H1 (cell line): Measurements from ENCODE around the gene CRTAP. TPM values are rescaled to one million over a fixed set of nuclear protein-coding genes. Genes with fewer than 3 reads are reported as not detected.

Source experiments
- CTCF ChIA-PET: fragments of 300-600 bp; sonication (Branson Sonifier 250); formaldehyde crosslinking; loops from one replicate; lab custom pipeline; 2021; ENCODE audit not compliant: partially characterized antibody; lab: Charles Lee
- POLR2A ChIA-PET: fragments of 300-600 bp; sonication (Branson Sonifier 250); formaldehyde crosslinking; loops from one replicate; lab custom pipeline; 2021; ENCODE audit warnings: inconsistent platforms; ENCODE audit not compliant: partially characterized antibody; lab: Charles Lee
- DNase-seq, 2 experiments: peaks; one replicate each; pipeline versions ENCODE4 v3.0.0 to v3.0.0-alpha.2; 2010 to 2022; ENCODE audit warnings: low spot score in 2 of 2, low read depth in 1 of 2, mixed read lengths in 1 of 2
- FAIRE-seq: peaks from 2 replicates; lab custom pipeline; 2011; peaks lifted over from hg19 to GRCh38; lab: Jason Lieb, UNC
- H2AFZ ChIP-seq: 2 replicates; pipeline ENCODE4 v1.8.1; 2012; ENCODE audit warnings: low read length, inconsistent platforms
- H2AK5ac ChIP-seq: 2 replicates; pipeline ENCODE4 v1.6.1; 2013; ENCODE audit warnings: low read depth, low read length
- H2BK120ac ChIP-seq: replicated peaks from 2 replicates; pipeline ENCODE3; 2013; ENCODE audit warnings: low read depth, low read length, inconsistent platforms
- H2BK12ac ChIP-seq: 2 replicates; pipeline ENCODE4 v1.6.1; 2013; ENCODE audit warnings: low read depth, low read length
- H2BK15ac ChIP-seq: 2 replicates; pipeline ENCODE4 v1.6.1; 2013; ENCODE audit warnings: low read length
- H2BK20ac ChIP-seq: 2 replicates; pipeline ENCODE4 v1.6.1; 2013; ENCODE audit warnings: low read length
- H2BK5ac ChIP-seq: 2 replicates; pipeline ENCODE4 v1.6.1; 2013; ENCODE audit warnings: low read depth, low read length
- H3K14ac ChIP-seq: 2 replicates; pipeline ENCODE4 v1.6.1; 2013; ENCODE audit warnings: inconsistent platforms; ENCODE audit not compliant: insufficient read length
- H3K18ac ChIP-seq: 2 replicates; pipeline ENCODE4 v1.6.1; 2013; ENCODE audit warnings: low read length; ENCODE audit errors: extremely low read depth
- H3K23ac ChIP-seq: 2 replicates; pipeline ENCODE4 v1.6.1; 2013; ENCODE audit warnings: inconsistent platforms; ENCODE audit not compliant: insufficient read length
- H3K23me2 ChIP-seq: 2 replicates; pipeline ENCODE4 v1.6.1; 2013; ENCODE audit warnings: low read depth, low read length
- H3K27ac ChIP-seq: 2 replicates; pipeline ENCODE4 v1.6.1; 2011; ENCODE audit warnings: low read depth, low read length, inconsistent platforms
- H3K27me3 ChIP-seq, 4 experiments: replicated peaks in 1 of 4; 1 replicate in 1 of 4; 2 replicates in 3 of 4; pipeline versions ENCODE4 v1.6.1 to v1.8.1; 2011 to 2013; ENCODE audit warnings: low read length in 3 of 4, mild to moderate bottlenecking in 3 of 4, inconsistent platforms in 2 of 4, mixed read lengths in 2 of 4, moderate library complexity in 1 of 4; ENCODE audit not compliant: control insufficient read depth in 3 of 4, insufficient read depth in 3 of 4; ENCODE audit errors: extremely low read depth in 1 of 4
- H3K36me3 ChIP-seq, 4 experiments: 2 replicates each; pipeline versions ENCODE4 v1.6.1 to v1.8.1; 2011 to 2013; ENCODE audit warnings: mild to moderate bottlenecking in 4 of 4, low read length in 3 of 4, moderate library complexity in 2 of 4, control low read depth in 1 of 4, inconsistent platforms in 1 of 4; ENCODE audit not compliant: insufficient read depth in 4 of 4, control insufficient read depth in 2 of 4
- H3K4ac ChIP-seq: replicated peaks from 2 replicates; pipeline ENCODE3; 2013; ENCODE audit warnings: low read length, low read depth, mixed read lengths, inconsistent platforms; ENCODE audit not compliant: insufficient read length
- H3K4me1 ChIP-seq, 4 experiments: replicated peaks in 1 of 4; 1 replicate in 1 of 4; 2 replicates in 3 of 4; pipeline versions ENCODE4 v1.6.1 to v1.8.1; 2011 to 2013; ENCODE audit warnings: low read length in 3 of 4, inconsistent platforms in 2 of 4, mixed read lengths in 1 of 4; ENCODE audit not compliant: insufficient read depth in 4 of 4, control insufficient read depth in 3 of 4
- H3K4me2 ChIP-seq, 2 experiments: 2 replicates each; pipeline versions ENCODE4 v1.6.1 to v1.8.1; 2011 to 2013; ENCODE audit warnings: low read depth in 2 of 2, low read length in 2 of 2, control low read depth in 1 of 2, inconsistent platforms in 1 of 2, mild to moderate bottlenecking in 1 of 2; ENCODE audit not compliant: insufficient read depth in 1 of 2
- H3K4me3 ChIP-seq, 4 experiments: fragments of 200-600, 300-600 bp in 1 of 4; sonication (generic), shearing (Covaris generic), sonication (Bioruptor Twin) in 1 of 4; 2 replicates each; pipeline versions ENCODE4 v1.5.1 to v1.8.1; 2011 to 2016; ENCODE audit warnings: low read length in 4 of 4, low read depth in 3 of 4, control low read depth in 2 of 4, inconsistent platforms in 2 of 4, mild to moderate bottlenecking in 2 of 4, mixed read lengths in 1 of 4, moderate library complexity in 1 of 4; ENCODE audit not compliant: insufficient read depth in 2 of 4; ENCODE audit errors: extremely low read depth in 1 of 4
- H3K56ac ChIP-seq: replicated peaks from 2 replicates; pipeline ENCODE3; 2013; ENCODE audit warnings: low read depth, mild to moderate bottlenecking, mixed read lengths, low read length, inconsistent platforms; ENCODE audit not compliant: insufficient read length
- H3K79me1 ChIP-seq: 2 replicates; pipeline ENCODE4 v1.6.1; 2013; ENCODE audit warnings: low read depth, low read length, control low read depth
- H3K79me2 ChIP-seq, 2 experiments: 2 replicates each; pipeline versions ENCODE4 v1.6.1 to v1.8.1; 2012 to 2013; ENCODE audit warnings: low read length in 2 of 2, mild to moderate bottlenecking in 2 of 2, inconsistent platforms in 1 of 2; ENCODE audit not compliant: insufficient read depth in 2 of 2, control insufficient read depth in 1 of 2
- H3K9ac ChIP-seq, 4 experiments: replicated peaks in 1 of 4; 1 replicate in 1 of 4; 2 replicates in 3 of 4; pipeline versions ENCODE4 v1.6.1 to v1.8.1; 2011 to 2013; ENCODE audit warnings: low read depth in 3 of 4, low read length in 3 of 4, control low read depth in 2 of 4, mild to moderate bottlenecking in 2 of 4, moderate library complexity in 2 of 4, inconsistent platforms in 1 of 4; ENCODE audit errors: extremely low read depth in 1 of 4
- H3K9me3 ChIP-seq, 2 experiments: 2 replicates each; pipeline versions ENCODE4 v1.6.1 to v1.8.1; 2012 to 2013; ENCODE audit warnings: mild to moderate bottlenecking in 2 of 2, moderate library complexity in 2 of 2, control low read depth in 1 of 2, inconsistent platforms in 1 of 2, low read depth in 1 of 2, low read length in 1 of 2, mixed read lengths in 1 of 2; ENCODE audit not compliant: insufficient read depth in 2 of 2
- H4K20me1 ChIP-seq, 2 experiments: replicated peaks in 1 of 2; 2 replicates each; pipeline versions ENCODE3 to v1.8.1; 2011 to 2013; ENCODE audit warnings: inconsistent platforms in 2 of 2, low read length in 2 of 2, mild to moderate bottlenecking in 1 of 2; ENCODE audit not compliant: insufficient read depth in 2 of 2, control insufficient read depth in 1 of 2
- H4K5ac ChIP-seq: 2 replicates; pipeline ENCODE4 v1.6.1; 2013; ENCODE audit warnings: low read length, low read depth, mixed read lengths, inconsistent platforms; ENCODE audit not compliant: insufficient read length
- H4K8ac ChIP-seq: 2 replicates; pipeline ENCODE4 v1.8.0; 2013; ENCODE audit warnings: mild to moderate bottlenecking, moderate library complexity, low read length, inconsistent platforms; ENCODE audit not compliant: insufficient read depth; ENCODE audit errors: extremely low read depth
- H4K91ac ChIP-seq: replicated peaks from 2 replicates; pipeline ENCODE3; 2013; ENCODE audit warnings: low read length, mixed read lengths, inconsistent platforms; ENCODE audit not compliant: insufficient read length
- CHD2 ChIP-seq: IDR thresholded peaks from 2 replicates; pipeline ENCODE4 v1.6.1; 2012; ENCODE audit warnings: low read length, improper control_type of control experiment
- RBBP5 ChIP-seq: IDR thresholded peaks from 2 replicates; pipeline ENCODE4 v1.7.1; 2012; ENCODE audit warnings: low read depth, mild to moderate bottlenecking, inconsistent platforms, low read length, moderate library complexity, borderline replicate concordance
- SRF ChIP-seq: IDR thresholded peaks from 2 replicates; pipeline ENCODE4 v1.6.1; 2011; ENCODE audit warnings: mild to moderate bottlenecking, low read depth, low read length, moderate library complexity
- YY1 ChIP-seq: IDR thresholded peaks from 2 replicates; pipeline ENCODE4 v1.6.1; 2011; ENCODE audit warnings: low read depth, mild to moderate bottlenecking, low read length
- WGBS, 2 experiments: shearing (Covaris generic) in 1 of 2; methylation state at CpG; one replicate each; pipeline versions ENCODE4 v1.1.6 to v1.1.7; 2013 to 2015; ENCODE audit warnings: low lambda C conversion rate in 2 of 2, mixed read lengths in 2 of 2, inconsistent platforms in 1 of 2, low coverage in 1 of 2, missing lambda C conversion rate in 1 of 2; ENCODE audit not compliant: insufficient replicate concordance in 2 of 2, insufficient coverage in 1 of 2, insufficient read length in 1 of 2; ENCODE audit errors: extremely low coverage in 1 of 2, missing lambda C conversion rate in 1 of 2; 5-methylcytosine and 5-hydroxymethylcytosine counted together
- polyA plus RNA-seq, 7 experiments: library from polyadenylated mRNA; depleted of rRNA in 3 of 7; stranded (reverse) in 5 of 7; unstranded in 2 of 7; fragments of >200 nt in 5 of 7; fragments of 200-250 nt in 2 of 7; gene quantifications; 1 replicate in 5 of 7; 2 replicates in 1 of 7; 4 replicates in 1 of 7; pipeline versions ENCODE4 v1.2.1 to v1.2.3, GENCODE V29; 2011 to 2013; ENCODE audit warnings: missing spikeins in 2 of 7, mixed read lengths in 2 of 7
- total RNA-seq: library from RNA; stranded (reverse); fragmentation: NEBNext Ultra II Directional; extraction: Animal tissue kit (Norgen Biotek cat#: 25700); gene quantifications from 2 replicates; pipeline ENCODE4 v1.2.1, GENCODE V29; 2021

CRTAP gene
- total and polyA plus RNA-seq, 2 of the 8 experiments (the other 6 are each of a cell fraction or from before 2014, with no cell fraction given), result 159 to 188 TPM

- Histone ChIP-seq H4K20me1 (no peaks in the 10 kb centered on the region), H2AK5ac (no peak overlapping the region), H3K36me3 (peaks cover 0 to 3% (median 0%) of the 10 kb centered on the region in 4 experiments; a peak in 3 of 8 replicates), H3K23me2 (no peaks in the 10 kb centered on the region), H2BK15ac (no peak overlapping the region), H2AFZ (no peak overlapping the region), H3K18ac (no peak overlapping the region), H2BK120ac (no peak overlapping the region), H2BK20ac (no peak overlapping the region), H3K27ac (no peak overlapping the region), H4K91ac (no peak overlapping the region), H3K79me1 (no peaks in the 10 kb centered on the region), H3K4me1 (no peaks in the 10 kb centered on the region), H3K56ac (no peak overlapping the region), H3K27me3 (no peaks in the 10 kb centered on the region), H4K8ac (no peak overlapping the region), H2BK12ac (no peak overlapping the region)
- CTCF ChIA-PET, result interaction anchor here (1.0 to 5.6 kb wide), 14 partner anchors 9 to 711 kb away, joined by 3 to 43 read pairs (median 6); no protein-coding TSS in a partner anchor
- WGBS, 2 experiments, result 89% methylated on average over 16 of the region's 16 CpGs; no CpG with 5 or more reads in 1 of the 2 experiments
- TF ChIP-seq YY1 (no peak), SRF (no peak), CHD2 (no peak), RBBP5 (no peak)
- TF ChIP-seq, all 59 proteins: peak for 0
- Histone ChIP-seq H3K23ac (no peak overlapping the region), H3K4me3 (no peak overlapping the region), H3K9me3 (no peaks in the 10 kb centered on the region), H3K14ac (no peak overlapping the region), H3K4ac (no peak overlapping the region), H4K5ac (no peak overlapping the region), H3K4me2 (no peak overlapping the region), H3K9ac (no peak overlapping the region), H3K79me2 (no peaks in the 10 kb centered on the region), H2BK5ac (no peak overlapping the region)
- DNase-seq (no peak), FAIRE-seq (no peak)
- POLR2A ChIA-PET, result no interaction called here
Measured at GRCh38 chr3:33145221-33145900, 31.5 kb downstream of the CRTAP start.
